ENCODE measurements around the gene ENTPD1.
A peak's percentile ranks its signal among the peaks of the same experiment; 100 is the strongest.
"Not testable (repeated sequence)": the region's sequence is repeated elsewhere in the genome, so short reads cannot be mapped to it uniquely, and the experiment has no call there.

Gene ENTPD1

GRCh38 chr10:95756041-95756761 lies at the start of gene ENTPD1:
TSS of gene ENTPD1 (plus strand) at chr10:95756163. CDS start at chr10:95756240, 77 bp downstream.
- DNase-seq (ENCODE audit: low spot score), result no peak
- peak within 1 kb of the TSS; percentile 78 for H3K4me3 Mint-ChIP-seq
- H3K9me3 Mint-ChIP-seq, result no peaks in the 10 kb centered on the region
- peaks cover 5% of the 10 kb centered on the region for H3K27me3 Mint-ChIP-seq (ENCODE audit: low read depth)
- peaks cover 4% of the 10 kb centered on the region for H3K36me3 Mint-ChIP-seq (ENCODE audit: low read depth)
- H3K4me1 Mint-ChIP-seq (ENCODE audit: low read depth), result peaks cover 31% of the 10 kb centered on the region
- peak within 1 kb of the TSS; percentile 80 for H3K27ac Mint-ChIP-seq

DNA sequence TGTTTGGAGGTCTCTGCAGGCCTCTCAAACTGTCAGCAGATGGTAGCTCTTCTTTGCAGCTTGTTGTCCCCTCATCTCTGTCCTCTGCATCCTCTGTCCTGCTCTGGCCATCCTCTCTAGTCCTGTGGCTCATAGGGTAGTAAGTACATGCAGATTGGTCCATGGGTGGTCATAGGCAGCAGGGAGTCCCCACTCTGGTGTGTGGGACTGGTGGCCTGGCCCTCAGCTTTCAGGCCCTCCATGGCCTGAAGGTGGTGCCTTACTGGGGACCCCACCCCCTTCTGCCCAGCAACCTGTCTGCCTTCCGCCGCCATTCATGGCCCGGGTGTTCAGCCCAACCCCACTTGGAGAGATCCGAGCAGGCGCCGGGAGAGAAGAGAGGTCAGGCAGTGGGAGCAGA lies 49.4 kb upstream of the ENTPD1 start:
- H3K4me3 Mint-ChIP-seq, result no peak overlapping the region
- peaks cover 3% of the 10 kb centered on the region for H3K9me3 Mint-ChIP-seq
- DNase-seq (ENCODE audit: low spot score), result no peak
- no peaks in the 10 kb centered on the region for H3K36me3 Mint-ChIP-seq (ENCODE audit: low read depth)
- no peak overlapping the region for H3K27ac Mint-ChIP-seq
- H3K4me1 Mint-ChIP-seq (ENCODE audit: low read depth), result peaks cover 3% of the 10 kb centered on the region
- no peaks in the 10 kb centered on the region for H3K27me3 Mint-ChIP-seq (ENCODE audit: low read depth)

DNA sequence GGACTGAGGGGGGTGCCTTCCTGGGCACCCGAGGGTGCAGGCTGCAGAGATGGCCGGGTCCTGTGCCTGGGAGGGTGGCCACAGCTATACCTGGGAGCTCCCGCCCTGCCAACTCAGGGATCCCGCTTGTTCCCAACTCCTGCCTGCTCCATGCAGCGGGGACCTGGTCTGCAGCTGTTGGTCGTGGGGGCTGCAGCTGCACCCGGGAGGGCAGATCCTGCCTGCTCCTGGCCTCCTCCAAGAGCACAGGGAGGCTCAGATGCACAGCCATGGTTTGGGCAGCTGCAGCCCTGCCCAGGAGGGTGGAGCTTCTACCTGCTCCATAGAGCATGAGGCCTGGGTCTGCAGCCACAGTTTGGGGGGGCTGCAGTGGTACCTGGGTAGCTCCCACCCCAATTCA lies 49.0 kb upstream of the ENTPD1 start:
- no peak overlapping the region for H3K4me3 Mint-ChIP-seq
- H3K27me3 Mint-ChIP-seq (ENCODE audit: low read depth), result no peaks in the 10 kb centered on the region
- no peak overlapping the region for H3K27ac Mint-ChIP-seq
- no peak for DNase-seq (ENCODE audit: low spot score)
- no peaks in the 10 kb centered on the region for H3K36me3 Mint-ChIP-seq (ENCODE audit: low read depth)
- peaks cover 3% of the 10 kb centered on the region for H3K9me3 Mint-ChIP-seq
- peaks cover 3% of the 10 kb centered on the region for H3K4me1 Mint-ChIP-seq (ENCODE audit: low read depth)

GRCh38 chr10:95711492-95711891 lies 44.5 kb upstream of the ENTPD1 start:
- H3K27ac Mint-ChIP-seq, result no peak overlapping the region
- no peaks in the 10 kb centered on the region for H3K36me3 Mint-ChIP-seq (ENCODE audit: low read depth)
- no peak overlapping the region for H3K4me3 Mint-ChIP-seq
- peaks cover 4% of the 10 kb centered on the region for H3K27me3 Mint-ChIP-seq (ENCODE audit: low read depth)
- H3K9me3 Mint-ChIP-seq, result peaks cover 2% of the 10 kb centered on the region
- H3K4me1 Mint-ChIP-seq (ENCODE audit: low read depth), result peaks cover 3% of the 10 kb centered on the region
- no peak for DNase-seq (ENCODE audit: low spot score)

GRCh38 chr10:95716466-95716865 lies 39.5 kb upstream of the ENTPD1 start:
- peaks cover 4% of the 10 kb centered on the region for H3K27me3 Mint-ChIP-seq (ENCODE audit: low read depth)
- H3K4me3 Mint-ChIP-seq, result no peak overlapping the region
- DNase-seq (ENCODE audit: low spot score), result no peak
- H3K36me3 Mint-ChIP-seq (ENCODE audit: low read depth), result no peaks in the 10 kb centered on the region
- no peaks in the 10 kb centered on the region for H3K9me3 Mint-ChIP-seq
- no peaks in the 10 kb centered on the region for H3K4me1 Mint-ChIP-seq (ENCODE audit: low read depth)
- H3K27ac Mint-ChIP-seq, result no peak overlapping the region

DNA sequence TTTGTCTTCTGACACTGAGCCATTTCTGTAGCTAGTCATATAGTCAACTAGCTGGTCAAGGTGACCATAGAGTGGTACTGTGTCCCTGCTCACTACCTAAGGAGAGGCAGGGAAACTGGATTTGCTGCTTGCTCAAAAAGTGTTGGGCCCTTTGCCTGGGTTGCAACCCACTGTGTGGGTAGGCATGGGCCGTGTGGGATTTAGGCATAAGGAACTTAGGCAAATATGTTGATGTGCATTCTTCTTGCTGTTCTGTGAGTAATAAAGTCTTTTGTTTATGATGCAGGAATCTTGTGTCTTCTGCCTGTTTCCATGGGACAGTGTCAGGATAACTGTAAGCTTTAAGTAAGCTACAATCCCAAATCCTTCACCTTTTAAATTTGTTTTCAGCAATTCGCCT lies 39.1 kb upstream of the ENTPD1 start:
- Mint-ChIP-seq H3K4me3 (no peak overlapping the region), H3K4me1 (ENCODE audit: low read depth) (no peaks in the 10 kb centered on the region), H3K27ac (no peak overlapping the region), H3K36me3 (ENCODE audit: low read depth) (no peaks in the 10 kb centered on the region), H3K27me3 (ENCODE audit: low read depth) (peaks cover 4% of the 10 kb centered on the region), H3K9me3 (no peaks in the 10 kb centered on the region)
- no peak for DNase-seq (ENCODE audit: low spot score)

DNA sequence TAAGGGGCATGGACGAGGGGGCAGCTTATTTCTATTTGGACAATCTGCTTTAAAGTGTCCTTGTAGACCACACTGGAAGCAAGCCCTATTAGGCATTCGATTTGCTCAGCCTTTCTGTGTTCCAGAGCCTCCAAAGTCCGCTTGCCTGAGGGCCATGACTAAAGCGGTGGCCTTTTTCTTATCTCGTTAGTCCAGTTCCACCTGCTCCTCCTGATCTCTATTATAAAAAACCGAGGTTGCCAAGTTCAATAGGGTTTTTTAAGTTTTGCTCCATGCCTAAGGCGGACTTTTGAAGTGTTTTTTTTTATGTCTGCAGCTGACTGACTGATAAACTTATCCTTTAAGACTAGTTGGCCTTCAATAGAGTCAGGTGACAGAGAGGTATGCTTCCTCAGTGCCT lies 35.2 kb upstream of the ENTPD1 start:
- not testable (repeated sequence) for H3K27me3 Mint-ChIP-seq (ENCODE audit: low read depth); H3K4me3 Mint-ChIP-seq; H3K27ac Mint-ChIP-seq; H3K4me1 Mint-ChIP-seq (ENCODE audit: low read depth); DNase-seq (ENCODE audit: low spot score); H3K36me3 Mint-ChIP-seq (ENCODE audit: low read depth)
- H3K9me3 Mint-ChIP-seq, result peaks cover 11% of the 10 kb centered on the region

GRCh38 chr10:95722496-95722895 lies 33.5 kb upstream of the ENTPD1 start:
- peaks cover 13% of the 10 kb centered on the region for H3K27me3 Mint-ChIP-seq (ENCODE audit: low read depth)
- H3K4me3 Mint-ChIP-seq; H3K4me1 Mint-ChIP-seq (ENCODE audit: low read depth); H3K36me3 Mint-ChIP-seq (ENCODE audit: low read depth); DNase-seq (ENCODE audit: low spot score); H3K27ac Mint-ChIP-seq: not testable (repeated sequence)
- H3K9me3 Mint-ChIP-seq, result peaks cover 11% of the 10 kb centered on the region

DNA sequence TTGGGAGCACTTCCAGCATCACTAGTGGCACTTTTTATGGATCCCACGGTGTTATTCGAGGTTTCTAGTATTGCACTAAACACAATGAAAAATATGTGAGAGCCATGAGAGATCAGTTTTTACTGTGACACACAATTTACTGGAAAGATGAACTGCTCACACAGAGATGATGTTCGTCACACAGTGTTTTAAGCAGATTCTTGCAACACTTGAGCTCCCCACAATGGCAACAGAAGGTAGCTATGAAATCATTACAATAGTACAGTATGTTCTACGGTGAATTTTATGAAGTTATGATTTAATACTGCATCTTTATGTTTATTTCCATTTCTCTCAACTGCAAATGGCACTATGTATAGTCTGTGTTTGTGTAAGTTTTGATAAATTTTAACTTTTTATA lies 27.4 kb upstream of the ENTPD1 start:
- Mint-ChIP-seq H3K27ac (no peak overlapping the region), H3K4me3 (no peak overlapping the region), H3K4me1 (ENCODE audit: low read depth) (no peaks in the 10 kb centered on the region), H3K27me3 (ENCODE audit: low read depth) (peaks cover 28% of the 10 kb centered on the region), H3K36me3 (ENCODE audit: low read depth) (peaks cover 3% of the 10 kb centered on the region), H3K9me3 (peaks cover 27% of the 10 kb centered on the region)
- no peak for DNase-seq (ENCODE audit: low spot score)

DNA sequence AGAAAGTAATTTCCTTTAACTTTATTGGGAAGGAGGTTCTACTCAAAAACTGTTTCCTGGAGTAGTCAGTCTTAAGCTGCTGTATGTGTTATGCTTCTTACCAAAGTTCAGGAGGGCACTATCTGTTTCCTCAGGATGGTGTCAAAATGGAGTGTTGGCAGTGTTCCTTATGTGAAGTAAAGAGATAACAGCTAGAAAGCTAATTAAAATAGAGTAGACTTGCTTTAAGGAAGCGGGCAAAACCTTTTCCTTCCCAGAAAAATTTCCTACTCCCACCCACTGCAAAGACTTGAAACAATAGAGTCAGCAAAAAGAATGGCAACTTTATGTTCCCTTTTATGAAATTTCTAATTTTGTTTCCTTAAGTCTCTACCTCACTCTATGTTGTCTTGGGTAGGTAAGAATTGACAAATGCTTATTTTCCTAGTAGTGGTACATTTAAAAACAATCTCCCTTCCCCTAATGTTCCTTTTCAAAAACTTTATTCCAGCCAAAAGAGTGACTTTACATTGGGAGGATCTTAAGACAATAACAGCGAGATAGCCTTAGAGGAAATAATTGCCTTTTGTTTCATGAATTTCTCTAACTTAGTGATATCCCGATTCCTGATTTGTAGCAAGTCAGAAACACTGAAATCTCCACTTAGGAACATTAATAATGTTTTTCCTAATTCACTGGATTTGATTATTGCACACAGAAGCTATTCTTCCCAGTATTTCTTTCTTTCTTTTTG lies 26.5 kb upstream of the ENTPD1 start:
- peaks cover 32% of the 10 kb centered on the region for H3K27me3 Mint-ChIP-seq (ENCODE audit: low read depth)

DNA sequence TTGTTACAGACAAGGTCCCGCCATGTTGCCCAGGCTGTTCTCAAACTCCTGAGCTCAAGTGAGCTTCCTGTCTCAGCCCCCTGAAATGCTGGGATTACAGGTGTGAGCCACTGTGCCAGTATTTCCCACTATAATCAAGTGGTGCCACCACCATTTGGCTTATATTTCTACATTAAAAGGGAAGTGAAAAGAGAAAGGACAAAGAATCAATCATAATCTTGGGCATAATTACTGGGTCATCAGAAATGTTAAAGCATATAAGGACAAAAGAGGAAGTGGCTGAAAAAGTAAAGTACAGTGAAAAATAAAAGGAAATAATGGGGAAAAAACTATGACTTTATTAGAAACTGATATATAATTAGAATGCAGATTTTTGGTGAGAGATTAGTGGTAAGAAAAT lies 25.7 kb upstream of the ENTPD1 start:
- no peaks in the 10 kb centered on the region for H3K4me1 Mint-ChIP-seq (ENCODE audit: low read depth)
- no peak overlapping the region for H3K4me3 Mint-ChIP-seq
- peaks cover 26% of the 10 kb centered on the region for H3K9me3 Mint-ChIP-seq
- peaks cover 31% of the 10 kb centered on the region for H3K27me3 Mint-ChIP-seq (ENCODE audit: low read depth)
- DNase-seq (ENCODE audit: low spot score), result no peak
- no peak overlapping the region for H3K27ac Mint-ChIP-seq
- peaks cover 6% of the 10 kb centered on the region for H3K36me3 Mint-ChIP-seq (ENCODE audit: low read depth)

More for the DNA sequence above, 26.5 kb upstream of the ENTPD1 start:
- Mint-ChIP-seq H3K4me1 (ENCODE audit: low read depth) (no peaks in the 10 kb centered on the region), H3K9me3 (peaks cover 33% of the 10 kb centered on the region), H3K4me3 (no peak overlapping the region), H3K36me3 (ENCODE audit: low read depth) (peaks cover 6% of the 10 kb centered on the region), H3K27ac (no peak overlapping the region)
- no peak for DNase-seq (ENCODE audit: low spot score)

GRCh38 chr10:95732907-95733306 lies 23.1 kb upstream of the ENTPD1 start:
- H3K27ac Mint-ChIP-seq; H3K4me1 Mint-ChIP-seq (ENCODE audit: low read depth); DNase-seq (ENCODE audit: low spot score); H3K4me3 Mint-ChIP-seq; H3K36me3 Mint-ChIP-seq (ENCODE audit: low read depth): not testable (repeated sequence)
- H3K27me3 Mint-ChIP-seq (ENCODE audit: low read depth), result peaks cover 21% of the 10 kb centered on the region
- H3K9me3 Mint-ChIP-seq, result peaks cover 28% of the 10 kb centered on the region

DNA sequence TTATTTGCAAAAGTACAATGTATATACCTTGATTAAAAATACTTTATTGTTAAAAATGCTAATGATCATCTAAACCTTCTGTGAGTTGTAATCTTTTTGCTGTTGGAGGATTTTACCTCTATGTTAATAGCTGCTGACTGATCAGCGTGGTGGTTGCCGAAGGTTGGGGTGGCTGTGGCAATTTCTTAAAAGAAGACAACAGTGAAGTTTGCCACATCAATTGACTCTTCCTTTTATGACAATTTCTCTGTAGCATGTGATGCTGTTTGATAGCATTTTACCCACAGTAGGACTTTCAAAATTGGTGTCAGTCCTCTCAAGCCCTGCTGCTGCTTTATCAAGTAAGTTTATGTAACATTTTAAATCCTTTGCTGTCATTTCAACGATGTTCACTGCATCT lies 16.9 kb upstream of the ENTPD1 start:
- H3K27ac Mint-ChIP-seq, result peak overlapping the region; percentile 17
- peaks cover 6% of the 10 kb centered on the region for H3K9me3 Mint-ChIP-seq
- H3K4me3 Mint-ChIP-seq, result no peak overlapping the region

GRCh38 chr10:95741807-95742467 lies 14.0 kb upstream of the ENTPD1 start:
- no peak overlapping the region for H3K4me3 Mint-ChIP-seq
- H3K27ac Mint-ChIP-seq, result peak overlapping the region; percentile 33
- no peak for DNase-seq (ENCODE audit: low spot score)
- H3K9me3 Mint-ChIP-seq, result peaks cover 16% of the 10 kb centered on the region
- H3K27me3 Mint-ChIP-seq (ENCODE audit: low read depth), result peaks cover 5% of the 10 kb centered on the region
- peaks cover 8% of the 10 kb centered on the region for H3K36me3 Mint-ChIP-seq (ENCODE audit: low read depth)
- H3K4me1 Mint-ChIP-seq (ENCODE audit: low read depth), result peaks cover 23% of the 10 kb centered on the region

More for the DNA sequence above, 16.9 kb upstream of the ENTPD1 start:
- H3K4me1 Mint-ChIP-seq (ENCODE audit: low read depth), result peaks cover 23% of the 10 kb centered on the region
- DNase-seq (ENCODE audit: low spot score), result no peak
- peaks cover 6% of the 10 kb centered on the region for H3K27me3 Mint-ChIP-seq (ENCODE audit: low read depth)
- peaks cover 5% of the 10 kb centered on the region for H3K36me3 Mint-ChIP-seq (ENCODE audit: low read depth)

Measured in T-helper 2 cell treated with Interferon-gamma antibody and Interleukin-4, amounts not matched to agents 5 μg/mL and 100 μg/mL, for 36 hours (primary cell).